RWPE2 (cell line): ENCODE measurements around the gene TMC3.

Experiments
- ATAC-seq: fragments of 200-7000 bp; cut with Tn5 transposase; 3 replicates; pipeline ENCODE4 v1.9.1; 2021; ENCODE audit warnings: low read depth
- DNase-seq: peaks from one replicate; pipeline ENCODE4 v3.0.0-alpha.2; 2020; ENCODE audit warnings: low spot score
- H3K27ac ChIP-seq: fragments of 450-650 bp; 2 replicates; pipeline ENCODE4 v1.5.1; 2017; ENCODE audit warnings: mild to moderate bottlenecking; ENCODE audit not compliant: poor library complexity, severe bottlenecking
- H3K27me3 ChIP-seq: fragments of 250-450 bp; sonication (Bioruptor Pico); 2 replicates; pipeline ENCODE4 v1.5.1; 2021; ENCODE audit warnings: mild to moderate bottlenecking, moderate library complexity; ENCODE audit not compliant: insufficient read depth, poor library complexity, severe bottlenecking
- H3K36me3 ChIP-seq: fragments of 250-450 bp; sonication (Bioruptor Pico); 2 replicates; pipeline ENCODE4 v1.5.1; 2020; ENCODE audit warnings: low read depth, mild to moderate bottlenecking, moderate library complexity
- H3K4me1 ChIP-seq: fragments of 250-450 bp; sonication (Bioruptor Pico); 2 replicates; pipeline ENCODE4 v1.5.1; 2021; ENCODE audit warnings: mild to moderate bottlenecking, moderate library complexity; ENCODE audit not compliant: insufficient read depth, poor library complexity, severe bottlenecking
- H3K4me3 ChIP-seq: fragments of 250-450 bp; sonication (Bioruptor Pico); 2 replicates; pipeline ENCODE4 v1.5.1; 2021; ENCODE audit warnings: mild to moderate bottlenecking, moderate library complexity; ENCODE audit not compliant: severe bottlenecking
- H3K9me3 ChIP-seq: fragments of 250-450 bp; sonication (Bioruptor Pico); 2 replicates; pipeline ENCODE4 v1.5.1; 2021; ENCODE audit warnings: mild to moderate bottlenecking, moderate library complexity; ENCODE audit not compliant: severe bottlenecking
- TF ChIP-seq, protein P1 (sequence below): fragments of 450-650 bp; IDR thresholded peaks from one replicate; pipeline ENCODE4 v1.5.1; 2017; ENCODE audit warnings: mild to moderate bottlenecking, moderate library complexity; ENCODE audit not compliant: poor library complexity, severe bottlenecking

Gene TMC3

DNA sequence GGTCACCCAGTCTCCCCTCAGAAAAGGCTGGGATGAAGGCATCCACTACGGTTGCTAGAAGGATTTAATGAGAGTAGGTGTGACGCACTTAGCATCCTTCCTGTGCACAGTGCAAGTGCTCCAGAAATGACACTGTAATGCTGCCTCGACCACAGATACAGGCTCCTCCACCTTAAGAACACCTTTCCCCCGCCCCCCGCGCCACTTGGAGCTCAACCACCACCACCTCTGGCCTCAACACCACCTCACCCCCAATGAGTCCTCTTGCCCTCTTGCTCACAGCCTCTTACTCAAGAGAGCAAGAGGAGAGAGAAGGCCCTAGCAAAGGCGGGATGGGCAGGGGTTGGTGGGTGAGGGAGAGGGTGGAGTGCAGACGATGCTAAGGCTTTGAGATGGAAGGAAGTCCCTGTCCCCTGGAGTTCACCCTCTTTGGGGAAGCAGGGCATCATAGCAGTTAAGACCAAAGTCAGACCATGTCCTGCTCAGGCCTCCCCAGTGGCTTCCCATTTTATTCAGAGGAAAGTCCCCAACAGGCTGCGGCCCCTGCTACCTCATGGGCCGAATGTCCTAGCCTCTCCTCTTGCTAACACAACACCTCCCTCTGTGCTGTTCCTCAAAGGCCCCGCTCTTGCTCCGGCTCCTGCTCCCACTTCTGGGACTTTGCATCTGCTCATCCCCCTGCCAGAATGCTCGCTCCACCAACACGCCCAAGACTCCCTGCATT is 58.4 kb downstream of the TMC3 start:
- peaks cover 14% of the 10 kb centered on the region for H3K4me1 ChIP-seq
- no peaks in the 10 kb centered on the region for H3K9me3 ChIP-seq
- ATAC-seq = no peak
- DNase-seq = no peak
- no peak overlapping the region for H3K4me3 ChIP-seq
- no peaks in the 10 kb centered on the region for H3K27me3 ChIP-seq
- H3K27ac ChIP-seq = no peak overlapping the region
- peaks cover 61% of the 10 kb centered on the region for H3K36me3 ChIP-seq
- TF ChIP-seq, protein P1, sequence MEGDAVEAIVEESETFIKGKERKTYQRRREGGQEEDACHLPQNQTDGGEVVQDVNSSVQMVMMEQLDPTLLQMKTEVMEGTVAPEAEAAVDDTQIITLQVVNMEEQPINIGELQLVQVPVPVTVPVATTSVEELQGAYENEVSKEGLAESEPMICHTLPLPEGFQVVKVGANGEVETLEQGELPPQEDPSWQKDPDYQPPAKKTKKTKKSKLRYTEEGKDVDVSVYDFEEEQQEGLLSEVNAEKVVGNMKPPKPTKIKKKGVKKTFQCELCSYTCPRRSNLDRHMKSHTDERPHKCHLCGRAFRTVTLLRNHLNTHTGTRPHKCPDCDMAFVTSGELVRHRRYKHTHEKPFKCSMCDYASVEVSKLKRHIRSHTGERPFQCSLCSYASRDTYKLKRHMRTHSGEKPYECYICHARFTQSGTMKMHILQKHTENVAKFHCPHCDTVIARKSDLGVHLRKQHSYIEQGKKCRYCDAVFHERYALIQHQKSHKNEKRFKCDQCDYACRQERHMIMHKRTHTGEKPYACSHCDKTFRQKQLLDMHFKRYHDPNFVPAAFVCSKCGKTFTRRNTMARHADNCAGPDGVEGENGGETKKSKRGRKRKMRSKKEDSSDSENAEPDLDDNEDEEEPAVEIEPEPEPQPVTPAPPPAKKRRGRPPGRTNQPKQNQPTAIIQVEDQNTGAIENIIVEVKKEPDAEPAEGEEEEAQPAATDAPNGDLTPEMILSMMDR = no peak

DNA sequence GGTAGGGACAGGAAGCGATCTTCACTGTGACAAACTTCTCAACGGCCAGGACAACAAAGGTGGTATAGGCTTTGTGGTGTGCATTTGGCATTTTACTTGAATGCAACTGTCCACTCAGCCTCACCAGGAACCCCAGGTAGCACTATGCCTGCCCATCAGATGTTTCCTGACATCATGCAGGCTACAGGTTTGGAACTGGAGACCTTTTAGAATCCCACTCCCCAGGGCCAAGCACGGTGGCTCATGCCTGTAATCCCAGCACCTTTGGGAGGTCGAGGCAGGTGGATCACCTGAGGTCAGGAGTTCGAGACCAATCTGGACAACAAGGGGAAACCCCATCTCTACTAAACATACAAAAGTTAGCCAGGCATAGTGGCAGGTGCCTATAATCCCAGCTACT is 59.6 kb downstream of the TMC3 start:
- H3K9me3 ChIP-seq = no peaks in the 10 kb centered on the region
- DNase-seq (no peak), ATAC-seq (no peak)
- H3K4me3 ChIP-seq = no peak overlapping the region
- no peak overlapping the region for H3K27ac ChIP-seq
- TF ChIP-seq, protein P1 = no peak
- no peaks in the 10 kb centered on the region for H3K27me3 ChIP-seq
- peaks cover 14% of the 10 kb centered on the region for H3K4me1 ChIP-seq
- peaks cover 52% of the 10 kb centered on the region for H3K36me3 ChIP-seq

DNA sequence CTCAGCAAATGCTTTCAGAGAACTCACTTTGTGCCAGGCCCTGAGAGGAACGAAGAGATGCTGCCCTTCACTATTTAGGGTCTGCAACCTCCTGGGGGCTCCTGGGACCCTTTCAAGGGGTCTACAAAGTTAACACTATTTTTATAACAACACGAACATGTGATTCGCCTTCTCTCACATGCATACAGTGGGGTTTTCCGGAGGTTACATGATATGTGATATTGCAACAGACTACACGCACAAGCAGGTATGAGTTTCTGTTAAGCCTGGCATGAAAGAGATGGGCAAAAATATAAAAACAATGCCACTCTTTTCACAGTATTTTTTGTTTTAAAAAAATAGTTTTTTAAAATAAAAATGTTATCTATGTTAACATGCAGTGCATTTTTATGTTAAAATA is 60.3 kb downstream of the TMC3 start:
- Histone ChIP-seq H3K27me3 (no peaks in the 10 kb centered on the region), H3K36me3 (peaks cover 50% of the 10 kb centered on the region), H3K9me3 (no peaks in the 10 kb centered on the region), H3K4me3 (no peak overlapping the region), H3K4me1 (peaks cover 14% of the 10 kb centered on the region), H3K27ac (peak overlapping the region; percentile 50)
- ATAC-seq = no peak
- no peak for DNase-seq
- TF ChIP-seq, protein P1 = no peak

DNA sequence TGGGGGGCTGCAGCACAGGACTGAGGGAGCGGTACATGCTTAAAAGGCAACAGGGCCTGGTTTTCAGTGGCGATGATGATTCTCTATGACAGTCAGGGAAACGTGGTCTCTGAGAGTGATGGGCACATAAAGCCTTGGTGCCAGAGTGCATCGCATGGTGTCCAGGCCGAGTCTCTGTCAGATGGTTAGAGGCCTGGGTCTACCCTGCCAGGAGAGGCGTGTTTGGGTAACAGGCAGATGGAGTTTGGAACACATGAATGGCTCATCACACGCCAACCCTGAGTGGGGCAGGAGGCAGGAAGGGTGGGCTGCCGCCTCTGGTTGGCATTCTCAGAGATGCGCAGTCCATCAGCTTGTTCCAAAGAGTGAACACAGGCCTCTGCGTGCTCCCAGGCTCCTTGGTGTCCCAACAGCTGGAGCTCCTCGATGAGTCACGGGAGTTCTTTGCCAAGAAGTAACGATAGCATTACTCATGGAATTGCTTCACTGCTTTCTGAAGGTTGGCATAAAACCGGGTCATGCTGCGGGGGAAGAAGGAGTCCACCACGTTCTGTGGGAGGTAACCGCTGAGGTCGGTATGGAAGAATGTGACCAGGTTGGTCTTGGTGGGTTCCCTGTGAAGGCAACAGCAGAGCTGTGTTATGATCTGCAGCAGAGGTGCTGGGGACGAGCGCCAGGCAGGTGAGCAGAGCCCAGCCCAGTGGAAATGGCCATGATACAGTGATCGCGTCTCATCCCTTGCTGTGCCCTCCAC is 61.0 kb downstream of the TMC3 start:
- Histone ChIP-seq H3K27ac (peak overlapping the region; percentile 50), H3K4me1 (peaks cover 14% of the 10 kb centered on the region), H3K4me3 (no peak overlapping the region), H3K36me3 (peaks cover 43% of the 10 kb centered on the region), H3K9me3 (no peaks in the 10 kb centered on the region), H3K27me3 (no peaks in the 10 kb centered on the region)
- TF ChIP-seq, protein P1 = no peak
- DNase-seq (peak; percentile 98), ATAC-seq (peak; percentile 97)
